DND-41 (cell line): ENCODE results near the gene INPP5A.

Experiments used
- EZH2 ChIP-seq: IDR thresholded peaks from 3 replicates; pipeline ENCODE4 v1.6.1; 2012; ENCODE audit warnings: borderline replicate concordance, low read depth, mild to moderate bottlenecking, moderate library complexity, low read length, inconsistent platforms; ENCODE audit not compliant: severe bottlenecking
- TF ChIP-seq, protein P1 (sequence below): IDR thresholded peaks from 2 replicates; pipeline ENCODE4 v1.5.1; 2012; ENCODE audit warnings: borderline replicate concordance, low read length, moderate library complexity, mild to moderate bottlenecking; ENCODE audit not compliant: poor library complexity, severe bottlenecking; ENCODE audit errors: extremely low read depth

DNA sequence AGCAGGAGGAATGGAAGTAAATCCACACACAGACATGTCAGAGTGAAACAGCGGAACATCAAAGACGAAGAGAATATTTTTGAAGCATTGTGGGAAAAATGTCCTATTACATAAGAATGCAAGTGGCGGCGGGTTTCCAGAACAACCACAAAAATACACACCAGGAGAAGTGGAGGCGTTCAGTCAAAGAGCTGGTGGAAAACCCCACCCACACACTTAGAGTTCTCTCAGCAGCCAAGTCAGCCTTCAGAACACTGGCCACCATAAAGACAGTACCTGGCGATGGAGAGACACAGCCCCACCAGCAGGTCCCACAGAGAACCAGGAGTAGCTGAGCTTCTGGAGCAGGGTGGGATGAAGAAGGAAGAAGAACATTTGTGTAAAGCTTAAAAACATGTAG, 224.7 kb downstream of the INPP5A start:
- TF ChIP-seq, protein P1, sequence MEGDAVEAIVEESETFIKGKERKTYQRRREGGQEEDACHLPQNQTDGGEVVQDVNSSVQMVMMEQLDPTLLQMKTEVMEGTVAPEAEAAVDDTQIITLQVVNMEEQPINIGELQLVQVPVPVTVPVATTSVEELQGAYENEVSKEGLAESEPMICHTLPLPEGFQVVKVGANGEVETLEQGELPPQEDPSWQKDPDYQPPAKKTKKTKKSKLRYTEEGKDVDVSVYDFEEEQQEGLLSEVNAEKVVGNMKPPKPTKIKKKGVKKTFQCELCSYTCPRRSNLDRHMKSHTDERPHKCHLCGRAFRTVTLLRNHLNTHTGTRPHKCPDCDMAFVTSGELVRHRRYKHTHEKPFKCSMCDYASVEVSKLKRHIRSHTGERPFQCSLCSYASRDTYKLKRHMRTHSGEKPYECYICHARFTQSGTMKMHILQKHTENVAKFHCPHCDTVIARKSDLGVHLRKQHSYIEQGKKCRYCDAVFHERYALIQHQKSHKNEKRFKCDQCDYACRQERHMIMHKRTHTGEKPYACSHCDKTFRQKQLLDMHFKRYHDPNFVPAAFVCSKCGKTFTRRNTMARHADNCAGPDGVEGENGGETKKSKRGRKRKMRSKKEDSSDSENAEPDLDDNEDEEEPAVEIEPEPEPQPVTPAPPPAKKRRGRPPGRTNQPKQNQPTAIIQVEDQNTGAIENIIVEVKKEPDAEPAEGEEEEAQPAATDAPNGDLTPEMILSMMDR, result no peak
- TF ChIP-seq EZH2, result no peak
